Stimulated activated naive CD8-positive, alpha-beta T cell treated with anti-CD3 and anti-CD28 coated beads, Interleukin-15, amount 100 ng/mL, for 72 hours (primary cell): ENCODE data around the gene SUMO1.

Source experiments
- ATAC-seq: fragments of 150-1000 bp; cut with Tn5 transposase; 2 replicates; pipeline ENCODE4 v1.10.0; 2021; ENCODE audit warnings: mild to moderate bottlenecking, moderate library complexity
- DNase-seq, 2 donors: peaks; one replicate each; pipeline ENCODE4 v3.0.0; 2021 to 2022
- H3K27ac Mint-ChIP-seq, 2 donors: one replicate each; pipeline ENCODE4 v1.8.0; 2022; ENCODE audit warnings: mild to moderate bottlenecking in 2 of 2, mixed read lengths in 2 of 2, moderate library complexity in 2 of 2
- H3K27me3 Mint-ChIP-seq: one replicate; pipeline ENCODE4 v1.8.0; 2022; ENCODE audit warnings: mixed read lengths
- H3K4me1 Mint-ChIP-seq: one replicate; pipeline ENCODE4 v1.8.0; 2022; ENCODE audit warnings: mild to moderate bottlenecking, mixed read lengths
- H3K4me3 Mint-ChIP-seq, 2 donors: one replicate each; pipeline ENCODE4 v1.8.0; 2022; ENCODE audit warnings: mild to moderate bottlenecking in 2 of 2, mixed read lengths in 2 of 2, moderate library complexity in 1 of 2
- H3K9me3 Mint-ChIP-seq, 2 donors: one replicate each; pipeline ENCODE4 v1.8.0; 2022; ENCODE audit warnings: mixed read lengths in 2 of 2

SUMO1 gene

GRCh38 chr2:202221873-202222272 is 16.5 kb downstream of the SUMO1 start:
- Mint-ChIP-seq H3K4me1 (peaks cover 17% of the 10 kb centered on the region), H3K9me3 (no peaks in the 10 kb centered on the region), H3K27ac (peak overlapping the region in 1 of 2 donors; percentile 34), H3K4me3 (no peak overlapping the region), H3K27me3 (no peaks in the 10 kb centered on the region)
- DNase-seq (no peak), ATAC-seq (no peak)

- no peak for DNase-seq
- Mint-ChIP-seq H3K27ac (no peak overlapping the region), H3K4me1 (peaks cover 4% of the 10 kb centered on the region), H3K4me3 (no peak overlapping the region), H3K27me3 (no peaks in the 10 kb centered on the region), H3K9me3 (no peaks in the 10 kb centered on the region)
- ATAC-seq = no peak
Observed at GRCh38 chr2:202215179-202215578, 23.2 kb downstream of the SUMO1 start.

- ATAC-seq = no peak
- Mint-ChIP-seq H3K9me3 (no peaks in the 10 kb centered on the region), H3K27ac (no peak overlapping the region), H3K4me1 (no peaks in the 10 kb centered on the region), H3K4me3 (no peak overlapping the region), H3K27me3 (no peaks in the 10 kb centered on the region)
- DNase-seq = no peak
Observed at GRCh38 chr2:202208526-202208925, 29.9 kb downstream of the SUMO1 start.

GRCh38 chr2:202204855-202205254 is 33.5 kb downstream of the SUMO1 start:
- no peak overlapping the region for H3K4me3 Mint-ChIP-seq
- H3K9me3 Mint-ChIP-seq = no peaks in the 10 kb centered on the region
- H3K27ac Mint-ChIP-seq = no peak overlapping the region
- no peak for ATAC-seq
- H3K4me1 Mint-ChIP-seq = no peaks in the 10 kb centered on the region
- no peaks in the 10 kb centered on the region for H3K27me3 Mint-ChIP-seq
- no peak for DNase-seq

GRCh38 chr2:202203348-202203747 is 35.0 kb downstream of the SUMO1 start:
- ATAC-seq (no peak), DNase-seq (no peak)
- H3K4me1 Mint-ChIP-seq = no peaks in the 10 kb centered on the region
- no peaks in the 10 kb centered on the region for H3K27me3 Mint-ChIP-seq
- no peaks in the 10 kb centered on the region for H3K9me3 Mint-ChIP-seq
- no peak overlapping the region for H3K4me3 Mint-ChIP-seq
- H3K27ac Mint-ChIP-seq = no peak overlapping the region

GRCh38 chr2:202201220-202202160 is 36.9 kb downstream of the SUMO1 start:
- Mint-ChIP-seq H3K27ac (no peak overlapping the region), H3K9me3 (no peaks in the 10 kb centered on the region), H3K27me3 (peaks cover 9% of the 10 kb centered on the region), H3K4me3 (no peak overlapping the region), H3K4me1 (peaks cover 4% of the 10 kb centered on the region)
- ATAC-seq (no peak), DNase-seq (no peak)

- no peak for ATAC-seq
- no peak overlapping the region for H3K27ac Mint-ChIP-seq
- no peaks in the 10 kb centered on the region for H3K9me3 Mint-ChIP-seq
- no peak overlapping the region for H3K4me3 Mint-ChIP-seq
- no peak for DNase-seq
- peaks cover 6% of the 10 kb centered on the region for H3K4me1 Mint-ChIP-seq
- peaks cover 19% of the 10 kb centered on the region for H3K27me3 Mint-ChIP-seq
Observed at GRCh38 chr2:202196727-202197126, 41.7 kb downstream of the SUMO1 start.

GRCh38 chr2:202194418-202194817 is 44.0 kb downstream of the SUMO1 start:
- Mint-ChIP-seq H3K27ac (no peak overlapping the region), H3K4me3 (no peak overlapping the region), H3K4me1 (peaks cover 6% of the 10 kb centered on the region), H3K27me3 (peaks cover 19% of the 10 kb centered on the region), H3K9me3 (no peaks in the 10 kb centered on the region)
- no peak for ATAC-seq
- no peak for DNase-seq

- H3K9me3 Mint-ChIP-seq = no peaks in the 10 kb centered on the region
- DNase-seq (no peak), ATAC-seq (no peak)
- no peak overlapping the region for H3K4me3 Mint-ChIP-seq
- peaks cover 19% of the 10 kb centered on the region for H3K27me3 Mint-ChIP-seq
- H3K27ac Mint-ChIP-seq = peak overlapping the region in 1 of 2 donors; percentile 9
- peaks cover 6% of the 10 kb centered on the region for H3K4me1 Mint-ChIP-seq
Observed at GRCh38 chr2:202193881-202194353, 44.5 kb downstream of the SUMO1 start.

- Mint-ChIP-seq H3K27ac (no peak overlapping the region), H3K4me1 (peaks cover 6% of the 10 kb centered on the region), H3K27me3 (peaks cover 19% of the 10 kb centered on the region), H3K4me3 (no peak overlapping the region), H3K9me3 (no peaks in the 10 kb centered on the region)
- ATAC-seq = no peak
- no peak for DNase-seq
Observed at GRCh38 chr2:202193305-202193704, 45.1 kb downstream of the SUMO1 start.

GRCh38 chr2:202187570-202187969 is 50.8 kb downstream of the SUMO1 start:
- DNase-seq (no peak), ATAC-seq (no peak)
- Mint-ChIP-seq H3K9me3 (no peaks in the 10 kb centered on the region), H3K27me3 (peaks cover 28% of the 10 kb centered on the region), H3K4me1 (no peaks in the 10 kb centered on the region), H3K27ac (no peak overlapping the region), H3K4me3 (no peak overlapping the region)

GRCh38 chr2:202186641-202187202 is 51.7 kb downstream of the SUMO1 start:
- ATAC-seq (no peak), DNase-seq (no peak)
- peaks cover 28% of the 10 kb centered on the region for H3K27me3 Mint-ChIP-seq
- H3K27ac Mint-ChIP-seq = no peak overlapping the region
- H3K9me3 Mint-ChIP-seq = no peaks in the 10 kb centered on the region
- H3K4me3 Mint-ChIP-seq = no peak overlapping the region
- H3K4me1 Mint-ChIP-seq = no peaks in the 10 kb centered on the region

- DNase-seq (no peak), ATAC-seq (no peak)
- H3K4me3 Mint-ChIP-seq = no peak overlapping the region
- no peaks in the 10 kb centered on the region for H3K9me3 Mint-ChIP-seq
- H3K27ac Mint-ChIP-seq = no peak overlapping the region
- peaks cover 28% of the 10 kb centered on the region for H3K27me3 Mint-ChIP-seq
- no peaks in the 10 kb centered on the region for H3K4me1 Mint-ChIP-seq
Observed at GRCh38 chr2:202185156-202185555, 53.2 kb downstream of the SUMO1 start.

GRCh38 chr2:202184557-202184956 is 53.8 kb downstream of the SUMO1 start:
- Mint-ChIP-seq H3K27ac (peak overlapping the region in 1 of 2 donors; percentile 3), H3K4me1 (no peaks in the 10 kb centered on the region), H3K9me3 (no peaks in the 10 kb centered on the region), H3K4me3 (no peak overlapping the region), H3K27me3 (peaks cover 28% of the 10 kb centered on the region)
- ATAC-seq (no peak), DNase-seq (no peak)

GRCh38 chr2:202178346-202178958 is 59.9 kb downstream of the SUMO1 start:
- H3K27ac Mint-ChIP-seq = no peak overlapping the region
- peaks cover 15% of the 10 kb centered on the region for H3K4me1 Mint-ChIP-seq
- no peaks in the 10 kb centered on the region for H3K9me3 Mint-ChIP-seq
- DNase-seq (peak; percentile 41 to 44), ATAC-seq (peak; percentile 68)
- no peak overlapping the region for H3K4me3 Mint-ChIP-seq
- H3K27me3 Mint-ChIP-seq = peaks cover 8% of the 10 kb centered on the region
